Natural killer cell treated with Interleukin-12 subunit alpha and Interleukin-12 subunit beta and Interleukin-15 and Interleukin-18, amount 100 ng/mL, for 72 hours (primary cell): ENCODE results near the gene USP17L26. TPM values are rescaled to one million over a fixed set of nuclear protein-coding genes. Genes with fewer than 3 reads are reported as not detected.

ENCODE experiments used
- total RNA-seq, 2 donors: library from RNA; stranded (reverse); gene quantifications; one replicate each; pipeline ENCODE4 v1.2.3, GENCODE V29; 2022

USP17L26 gene
- total RNA-seq, 2 donors from 2014 or later = not detected

Other genes with a start within 250 kb of the USP17L26 start
- gene FAM90A26, start 164.2 kb upstream of the USP17L26 start, total RNA-seq = not detected
- gene USP17L10, start 124.0 kb upstream of the USP17L26 start, total RNA-seq = not detected
- not detected for gene USP17L11, start 119.3 kb upstream of the USP17L26 start, total RNA-seq
- not detected for gene USP17L12, start 114.5 kb upstream of the USP17L26 start, total RNA-seq
- not detected for gene USP17L13, start 109.8 kb upstream of the USP17L26 start, total RNA-seq
- not detected for gene USP17L15, start 100.3 kb upstream of the USP17L26 start, total RNA-seq
- gene USP17L17, start 90.8 kb upstream of the USP17L26 start, total RNA-seq = not detected
- gene USP17L18, start 86.0 kb upstream of the USP17L26 start, total RNA-seq = not detected
- not detected for gene USP17L19, start 81.3 kb upstream of the USP17L26 start, total RNA-seq
- gene USP17L20, start 76.5 kb upstream of the USP17L26 start, total RNA-seq = not detected
- gene USP17L21, start 71.8 kb upstream of the USP17L26 start, total RNA-seq = not detected
- not detected for gene USP17L22, start 67.0 kb upstream of the USP17L26 start, total RNA-seq
- not detected for gene USP17L24, start 9.5 kb upstream of the USP17L26 start, total RNA-seq
- not detected for gene USP17L25, start 4.7 kb upstream of the USP17L26 start, total RNA-seq
- not detected for gene USP17L5, start 4.7 kb downstream of the USP17L26 start, total RNA-seq
- not detected for gene USP17L27, start 9.5 kb downstream of the USP17L26 start, total RNA-seq
- gene USP17L28, start 14.2 kb downstream of the USP17L26 start, total RNA-seq = not detected
- not detected for gene USP17L29, start 19.0 kb downstream of the USP17L26 start, total RNA-seq
- gene USP17L30, start 28.5 kb downstream of the USP17L26 start, total RNA-seq = not detected
- gene DEFB131A, start 109.8 kb downstream of the USP17L26 start, total RNA-seq = not detected